ENCODE measurements around the gene ENOX1.
"Not testable (repeated sequence)": the region's sequence is repeated elsewhere in the genome, so short reads cannot be mapped to it uniquely, and the experiment has no call there.

ENOX1 gene

DNA sequence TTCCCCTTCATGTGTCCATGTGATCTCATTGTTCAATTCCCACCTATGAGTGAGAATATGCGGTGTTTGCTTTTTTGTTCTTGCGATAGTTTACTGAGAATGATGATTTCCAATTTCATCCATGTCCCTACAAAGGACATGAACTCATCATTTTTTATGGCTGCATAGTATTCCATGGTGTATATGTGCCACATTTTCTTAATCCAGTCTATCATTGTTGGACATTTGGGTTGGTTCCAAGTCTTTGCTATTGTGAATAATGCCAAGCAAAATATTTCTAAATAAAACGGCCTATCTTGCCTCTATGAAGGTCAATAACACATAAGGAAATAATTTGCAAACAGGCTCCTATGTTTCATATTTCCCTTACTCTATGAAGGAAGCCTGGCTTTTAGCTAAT is 435.2 kb downstream of the ENOX1 start:
- not testable (repeated sequence) for H3K4me1 ChIP-seq (ENCODE audit: control insufficient read depth, insufficient read depth, low read depth, low read length); H3K18ac ChIP-seq (ENCODE audit: low read depth in 1 of 2, low read length in 2 of 2); H4K8ac ChIP-seq (ENCODE audit: low read length); H3K27me3 ChIP-seq (ENCODE audit: control insufficient read depth in 1 of 2, insufficient read depth in 1 of 2, low read length in 2 of 2); H3K79me1 ChIP-seq (replicated peaks; ENCODE audit: low read length, poor library complexity, severe bottlenecking); H2BK12ac ChIP-seq (ENCODE audit: low read length in 2 of 2); H3K9me3 ChIP-seq (ENCODE audit: control insufficient read depth, low read length); H3K9ac ChIP-seq (ENCODE audit: low read length); H3K23ac ChIP-seq (ENCODE audit: low read length in 2 of 2); H3K14ac ChIP-seq (ENCODE audit: low read length in 2 of 2); H4K91ac ChIP-seq (ENCODE audit: low read length); H2AK5ac ChIP-seq (ENCODE audit: low read length, severe bottlenecking); H2BK15ac ChIP-seq (ENCODE audit: low read depth, poor library complexity, severe bottlenecking); H3K4me2 ChIP-seq (ENCODE audit: low read length, poor library complexity, severe bottlenecking); H2BK5ac ChIP-seq (ENCODE audit: low read depth, low read length, poor library complexity, severe bottlenecking); H3K27ac ChIP-seq (ENCODE audit: low read length, poor library complexity, severe bottlenecking); H2AFZ ChIP-seq (ENCODE audit: low read depth, low read length); DNase-seq; H3K4me3 ChIP-seq (ENCODE audit: insufficient read depth in 1 of 2, low read depth in 1 of 2, low read length in 2 of 2); H3K4ac ChIP-seq (ENCODE audit: low read depth in 1 of 2, low read length in 2 of 2); H2BK120ac ChIP-seq (ENCODE audit: low read depth, low read length)
- H3K36me3 ChIP-seq (ENCODE audit: control insufficient read depth in 1 of 2, insufficient read depth in 2 of 2, low read depth in 1 of 2, low read length in 2 of 2): peaks cover 0 to 18% of the 10 kb centered on the region in 2 experiments
- WGBS: 100% methylated on average over 1 of the region's 3 CpGs

- no peaks in the 10 kb centered on the region for H3K27me3 ChIP-seq (ENCODE audit: control insufficient read depth in 1 of 2, insufficient read depth in 1 of 2, low read length in 2 of 2)
- H3K4ac ChIP-seq (ENCODE audit: low read depth in 1 of 2, low read length in 2 of 2): no peak overlapping the region
- H3K9me3 ChIP-seq (ENCODE audit: control insufficient read depth, low read length): no peaks in the 10 kb centered on the region
- H2BK12ac ChIP-seq (ENCODE audit: low read length in 2 of 2): no peak overlapping the region
- H3K4me1 ChIP-seq (ENCODE audit: control insufficient read depth, insufficient read depth, low read depth, low read length): peaks cover 3% of the 10 kb centered on the region
- WGBS: 68% methylated on average over 3 of the region's 4 CpGs
- no peak overlapping the region for H2AFZ ChIP-seq (ENCODE audit: low read depth, low read length)
- H3K18ac ChIP-seq (ENCODE audit: low read depth in 1 of 2, low read length in 2 of 2): no peak overlapping the region
- H3K4me2 ChIP-seq (ENCODE audit: low read length, poor library complexity, severe bottlenecking): no peak overlapping the region
- no peaks in the 10 kb centered on the region for H3K79me1 ChIP-seq (replicated peaks; ENCODE audit: low read length, poor library complexity, severe bottlenecking)
- no peak overlapping the region for H3K14ac ChIP-seq (ENCODE audit: low read length in 2 of 2)
- no peak overlapping the region for H4K91ac ChIP-seq (ENCODE audit: low read length)
- no peak overlapping the region for H2BK120ac ChIP-seq (ENCODE audit: low read depth, low read length)
- no peak overlapping the region for H3K4me3 ChIP-seq (ENCODE audit: insufficient read depth in 1 of 2, low read depth in 1 of 2, low read length in 2 of 2)
- H3K27ac ChIP-seq (ENCODE audit: low read length, poor library complexity, severe bottlenecking): no peak overlapping the region
- H3K36me3 ChIP-seq (ENCODE audit: control insufficient read depth in 1 of 2, insufficient read depth in 2 of 2, low read depth in 1 of 2, low read length in 2 of 2): peaks cover 0 to 19% of the 10 kb centered on the region in 2 experiments
- DNase-seq: no peak
- H2AK5ac ChIP-seq (ENCODE audit: low read length, severe bottlenecking): no peak overlapping the region
- H3K23ac ChIP-seq (ENCODE audit: low read length in 2 of 2): no peak overlapping the region
- no peak overlapping the region for H2BK5ac ChIP-seq (ENCODE audit: low read depth, low read length, poor library complexity, severe bottlenecking)
- H2BK15ac ChIP-seq (ENCODE audit: low read depth, poor library complexity, severe bottlenecking): no peak overlapping the region
- no peak overlapping the region for H4K8ac ChIP-seq (ENCODE audit: low read length)
- no peak overlapping the region for H3K9ac ChIP-seq (ENCODE audit: low read length)
Measured at GRCh38 chr13:43348397-43348796, 438.4 kb downstream of the ENOX1 start.

- Histone ChIP-seq H3K36me3 (ENCODE audit: control insufficient read depth in 1 of 2, insufficient read depth in 2 of 2, low read depth in 1 of 2, low read length in 2 of 2) (peaks cover 0 to 24% of the 10 kb centered on the region in 2 experiments), H2BK12ac (ENCODE audit: low read length in 2 of 2) (peak overlapping the region in 1 of 2 experiments; percentile 41), H2BK120ac (ENCODE audit: low read depth, low read length) (no peak overlapping the region), H3K4me3 (ENCODE audit: insufficient read depth in 1 of 2, low read depth in 1 of 2, low read length in 2 of 2) (no peak overlapping the region), H3K27ac (ENCODE audit: low read length, poor library complexity, severe bottlenecking) (no peak overlapping the region), H3K4me2 (ENCODE audit: low read length, poor library complexity, severe bottlenecking) (no peak overlapping the region), H3K27me3 (ENCODE audit: control insufficient read depth in 1 of 2, insufficient read depth in 1 of 2, low read length in 2 of 2) (no peaks in the 10 kb centered on the region), H4K91ac (ENCODE audit: low read length) (no peak overlapping the region), H2BK15ac (ENCODE audit: low read depth, poor library complexity, severe bottlenecking) (no peak overlapping the region), H2BK5ac (ENCODE audit: low read depth, low read length, poor library complexity, severe bottlenecking) (no peak overlapping the region), H3K14ac (ENCODE audit: low read length in 2 of 2) (no peak overlapping the region), H3K18ac (ENCODE audit: low read depth in 1 of 2, low read length in 2 of 2) (no peak overlapping the region), H3K79me1 (replicated peaks; ENCODE audit: low read length, poor library complexity, severe bottlenecking) (no peaks in the 10 kb centered on the region), H2AFZ (ENCODE audit: low read depth, low read length) (no peak overlapping the region), H3K23ac (ENCODE audit: low read length in 2 of 2) (no peak overlapping the region), H2AK5ac (ENCODE audit: low read length, severe bottlenecking) (no peak overlapping the region), H4K8ac (ENCODE audit: low read length) (no peak overlapping the region), H3K9me3 (ENCODE audit: control insufficient read depth, low read length) (no peaks in the 10 kb centered on the region), H3K4me1 (ENCODE audit: control insufficient read depth, insufficient read depth, low read depth, low read length) (peaks cover 3% of the 10 kb centered on the region), H3K9ac (ENCODE audit: low read length) (no peak overlapping the region), H3K4ac (ENCODE audit: low read depth in 1 of 2, low read length in 2 of 2) (no peak overlapping the region)
- no peak for DNase-seq
- WGBS: 92% methylated on average over 7 of the region's 10 CpGs
Measured at GRCh38 chr13:43347877-43348276, 438.9 kb downstream of the ENOX1 start.

DNA sequence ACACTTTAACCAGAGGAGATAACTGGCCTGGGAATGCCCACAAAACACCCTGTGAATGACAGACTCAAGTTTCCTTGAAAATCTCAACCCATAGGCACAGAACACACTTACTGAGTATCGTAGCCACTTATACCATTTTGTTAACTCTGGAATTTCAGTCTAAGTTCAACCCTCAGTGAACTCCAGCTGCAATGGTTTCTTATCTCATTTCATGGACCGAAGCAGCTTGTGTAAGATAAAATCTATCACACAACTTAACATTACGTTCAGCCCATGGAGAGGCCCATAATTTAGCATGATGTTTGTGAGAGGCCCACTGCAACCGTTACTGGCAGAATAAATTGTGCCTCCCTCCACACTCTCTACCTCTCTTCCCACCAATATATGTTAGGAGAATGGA is 440.3 kb downstream of the ENOX1 start:
- peak; percentile 15 for DNase-seq
- Histone ChIP-seq H2AFZ (ENCODE audit: low read depth, low read length) (no peak overlapping the region), H3K9me3 (ENCODE audit: control insufficient read depth, low read length) (no peaks in the 10 kb centered on the region), H3K27ac (ENCODE audit: low read length, poor library complexity, severe bottlenecking) (no peak overlapping the region), H3K36me3 (ENCODE audit: control insufficient read depth in 1 of 2, insufficient read depth in 2 of 2, low read depth in 1 of 2, low read length in 2 of 2) (peaks cover 0 to 28% of the 10 kb centered on the region in 2 experiments), H2BK12ac (ENCODE audit: low read length in 2 of 2) (no peak overlapping the region), H3K4me3 (ENCODE audit: insufficient read depth in 1 of 2, low read depth in 1 of 2, low read length in 2 of 2) (no peak overlapping the region), H3K27me3 (ENCODE audit: control insufficient read depth in 1 of 2, insufficient read depth in 1 of 2, low read length in 2 of 2) (no peaks in the 10 kb centered on the region), H3K4ac (ENCODE audit: low read depth in 1 of 2, low read length in 2 of 2) (no peak overlapping the region), H2BK15ac (ENCODE audit: low read depth, poor library complexity, severe bottlenecking) (no peak overlapping the region), H4K91ac (ENCODE audit: low read length) (no peak overlapping the region), H4K8ac (ENCODE audit: low read length) (peak overlapping the region; percentile 12), H2BK5ac (ENCODE audit: low read depth, low read length, poor library complexity, severe bottlenecking) (no peak overlapping the region), H3K23ac (ENCODE audit: low read length in 2 of 2) (no peak overlapping the region), H3K79me1 (replicated peaks; ENCODE audit: low read length, poor library complexity, severe bottlenecking) (no peaks in the 10 kb centered on the region), H3K4me2 (ENCODE audit: low read length, poor library complexity, severe bottlenecking) (no peak overlapping the region), H3K9ac (ENCODE audit: low read length) (no peak overlapping the region), H3K4me1 (ENCODE audit: control insufficient read depth, insufficient read depth, low read depth, low read length) (peaks cover 3% of the 10 kb centered on the region), H2BK120ac (ENCODE audit: low read depth, low read length) (no peak overlapping the region), H3K14ac (ENCODE audit: low read length in 2 of 2) (no peak overlapping the region), H2AK5ac (ENCODE audit: low read length, severe bottlenecking) (no peak overlapping the region), H3K18ac (ENCODE audit: low read depth in 1 of 2, low read length in 2 of 2) (no peak overlapping the region)
- 59% methylated on average over 3 of the region's 4 CpGs for WGBS

Data from mesenchymal stem cell (in vitro differentiated cells and primary cell).